HG03442 (cell line): ENCODE data around the gene BTBD8.

ENCODE experiments used
- ATAC-seq: cut with Tn5 transposase; IDR thresholded peaks from one replicate; pipeline ENCODE4 v1.9.1; 2021; ENCODE audit warnings: mild to moderate bottlenecking, moderate library complexity; ENCODE audit not compliant: unreplicated experiment

BTBD8 gene

GRCh38 chr1:92188436-92189255, 108.5 kb downstream of the BTBD8 start:
- ATAC-seq = no peak

GRCh38 chr1:92191726-92192125, 111.6 kb downstream of the BTBD8 start:
- ATAC-seq = no peak

- no peak for ATAC-seq
These were observed 112.1 kb downstream of the BTBD8 start for GRCh38 chr1:92192246-92192645.

GRCh38 chr1:92194511-92194910, 114.4 kb downstream of the BTBD8 start:
- no peak for ATAC-seq

- ATAC-seq = no peak
These were observed 121.8 kb downstream of the BTBD8 start for GRCh38 chr1:92201973-92202372.

- ATAC-seq = no peak
These were observed 123.0 kb downstream of the BTBD8 start for GRCh38 chr1:92203105-92203504.

- ATAC-seq = no peak
These were observed 130.6 kb downstream of the BTBD8 start for GRCh38 chr1:92210701-92211100.

GRCh38 chr1:92211166-92211565, 131.0 kb downstream of the BTBD8 start:
- no peak for ATAC-seq

GRCh38 chr1:92217721-92218120, 137.6 kb downstream of the BTBD8 start, which contains the start of gene C1orf146:
Gene C1orf146, plus strand, starts transcription at chr1:92217915. Its CDS starts 13,506 bp downstream, at chr1:92231421.
- no peak for ATAC-seq

- no peak for ATAC-seq
These were observed 138.4 kb downstream of the BTBD8 start for GRCh38 chr1:92218559-92218958.

- no peak for ATAC-seq
These were observed 138.9 kb downstream of the BTBD8 start for GRCh38 chr1:92219028-92219427.

- no peak for ATAC-seq
These were observed 148.3 kb downstream of the BTBD8 start for GRCh38 chr1:92228401-92228800.

GRCh38 chr1:92230736-92231135, 150.6 kb downstream of the BTBD8 start:
- ATAC-seq = no peak
